ENCODE measurements around the gene CARD14. TPM values are rescaled to one million over a fixed set of nuclear protein-coding genes. Genes with fewer than 3 reads are reported as not detected.
A peak's percentile ranks its signal among the peaks of the same experiment; 100 is the strongest.

Gene CARD14
- total and polyA plus RNA-seq, 12 donors = 0.30 to 3.4 (median 1.1) TPM

DNA sequence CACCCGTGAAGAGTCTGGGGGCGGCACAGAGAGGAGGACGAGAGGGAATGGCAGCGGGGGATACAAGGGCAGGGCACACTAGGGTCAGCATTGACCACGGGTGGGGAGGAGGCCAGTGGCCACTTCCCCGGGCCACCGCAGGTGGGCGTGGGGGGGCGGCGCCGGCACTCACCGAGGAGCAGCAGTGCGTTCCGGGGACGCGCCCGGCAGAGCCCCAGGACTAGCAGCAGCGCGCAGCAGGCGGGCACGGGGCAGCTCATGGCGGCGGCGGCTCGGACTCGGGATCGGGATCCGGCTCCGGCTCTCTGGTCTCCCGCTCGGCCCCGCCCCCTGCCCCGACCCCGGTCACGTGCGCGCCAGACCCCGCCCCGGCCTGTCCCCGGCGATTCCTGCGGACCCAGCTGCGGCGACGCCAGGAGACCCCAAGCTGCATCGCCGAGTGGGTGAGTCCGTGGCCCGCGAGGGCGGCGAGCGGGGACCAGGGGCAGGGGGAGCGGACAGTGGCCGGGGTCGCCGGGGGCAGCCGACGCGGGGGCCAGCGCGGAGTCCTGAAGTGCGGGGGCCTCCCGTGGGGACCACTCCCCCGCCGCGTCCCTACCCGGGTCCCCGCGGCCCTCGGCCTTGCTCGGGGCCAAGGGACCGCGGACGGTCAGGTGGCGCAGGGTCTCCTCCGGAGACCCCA is 50.4 kb downstream of the CARD14 start, which contains the start of the genes SGSH and SLC26A11:
Gene SGSH, minus strand, starts transcription at position 280 of the 682 bp plus-strand sequence. Its CDS starts 20 bp downstream, at position 260.
Gene SLC26A11, plus strand, starts transcription at position 374 of the 682 bp plus-strand sequence. CDS start 1,134 bp downstream, outside the sequence.
- H3K4me1 ChIP-seq (replicated peaks in 1 of 2) = peaks cover 15 to 27% of the 10 kb centered on the region in 2 donors
- 0 to 1% (median 0%) methylated on average over 5 to 77 of the region's 77 CpGs for WGBS, 4 donors
- TF ChIP-seq, protein P1, sequence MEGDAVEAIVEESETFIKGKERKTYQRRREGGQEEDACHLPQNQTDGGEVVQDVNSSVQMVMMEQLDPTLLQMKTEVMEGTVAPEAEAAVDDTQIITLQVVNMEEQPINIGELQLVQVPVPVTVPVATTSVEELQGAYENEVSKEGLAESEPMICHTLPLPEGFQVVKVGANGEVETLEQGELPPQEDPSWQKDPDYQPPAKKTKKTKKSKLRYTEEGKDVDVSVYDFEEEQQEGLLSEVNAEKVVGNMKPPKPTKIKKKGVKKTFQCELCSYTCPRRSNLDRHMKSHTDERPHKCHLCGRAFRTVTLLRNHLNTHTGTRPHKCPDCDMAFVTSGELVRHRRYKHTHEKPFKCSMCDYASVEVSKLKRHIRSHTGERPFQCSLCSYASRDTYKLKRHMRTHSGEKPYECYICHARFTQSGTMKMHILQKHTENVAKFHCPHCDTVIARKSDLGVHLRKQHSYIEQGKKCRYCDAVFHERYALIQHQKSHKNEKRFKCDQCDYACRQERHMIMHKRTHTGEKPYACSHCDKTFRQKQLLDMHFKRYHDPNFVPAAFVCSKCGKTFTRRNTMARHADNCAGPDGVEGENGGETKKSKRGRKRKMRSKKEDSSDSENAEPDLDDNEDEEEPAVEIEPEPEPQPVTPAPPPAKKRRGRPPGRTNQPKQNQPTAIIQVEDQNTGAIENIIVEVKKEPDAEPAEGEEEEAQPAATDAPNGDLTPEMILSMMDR (IDR thresholded peaks at IDR 0.05) = peak in 1 of 6 experiments; percentile 16
- TF ChIP-seq POLR2A (IDR thresholded peaks at IDR 0.05) = peak in 1 of 2 donors; percentile 76
- H3K36me3 ChIP-seq (replicated peaks in 1 of 2) = peaks cover 0 to 25% of the 10 kb centered on the region in 2 donors
- H3K27ac ChIP-seq = peak within 1 kb of the TSS; percentile 32 to 95 (median 88)
- intact Hi-C loops (cut with DNase I) = loop anchor here in 1 of 2 donors (5.0 kb wide), 1 partner anchor 73 kb away; the partner anchor contains the start of gene EIF4A3
- H3K4me3 ChIP-seq = peak within 1 kb of the TSS; percentile 71 to 92 (median 82)
- no peaks in the 10 kb centered on the region for H3K27me3 ChIP-seq
- no peaks in the 10 kb centered on the region for H3K9me3 ChIP-seq (replicated peaks in 1 of 3)
- DNase-seq = peak; percentile 82 to 92 (median 89)

DNA sequence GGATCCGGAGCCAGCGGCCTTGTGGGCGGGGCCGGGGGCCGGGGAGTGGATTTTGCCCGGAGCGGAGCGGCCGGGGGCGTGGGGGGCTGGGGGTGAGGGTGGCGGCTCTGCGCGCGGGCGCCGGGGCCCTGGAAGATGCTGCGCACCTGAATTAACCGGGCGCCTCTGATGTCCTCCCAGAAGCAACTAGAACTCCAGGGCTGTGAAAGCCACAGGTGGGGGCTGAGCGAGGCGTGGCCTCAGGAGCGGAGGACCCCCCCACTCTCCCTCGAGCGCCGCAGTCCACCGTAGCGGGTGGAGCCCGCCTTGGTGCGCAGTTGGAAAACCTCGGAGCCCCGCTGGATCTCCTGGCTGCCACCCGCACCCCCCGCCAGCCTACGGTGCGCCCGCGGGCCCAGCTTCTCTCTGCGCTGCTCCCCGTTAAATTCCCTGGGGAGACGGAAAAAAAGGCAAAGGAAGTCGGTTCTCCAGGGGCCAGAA is 50.9 kb downstream of the CARD14 start:
- peak; percentile 14 to 23 for TF ChIP-seq POLR2A (IDR thresholded peaks at IDR 0.05)
- TF ChIP-seq, protein P1 (IDR thresholded peaks at IDR 0.05) = no peak
- Histone ChIP-seq H3K36me3 (replicated peaks in 1 of 2) (peaks cover 0 to 19% of the 10 kb centered on the region in 2 donors), H3K9me3 (replicated peaks in 1 of 3) (no peaks in the 10 kb centered on the region), H3K4me1 (replicated peaks in 1 of 2) (peaks cover 15 to 27% of the 10 kb centered on the region in 2 donors), H3K27me3 (no peaks in the 10 kb centered on the region), H3K4me3 (peak overlapping the region; percentile 71 to 92 (median 82)), H3K27ac (peak overlapping the region; percentile 13 to 95 (median 88))
- 3 to 20% (median 5%) methylated on average over 4 to 41 of the region's 41 CpGs for WGBS, 4 donors
- intact Hi-C loops (cut with DNase I) = loop anchor here in 1 of 2 donors (5.0 kb wide), 1 partner anchor 73 kb away; the partner anchor contains the start of gene EIF4A3
- peak; percentile 46 to 77 (median 57) for DNase-seq

DNA sequence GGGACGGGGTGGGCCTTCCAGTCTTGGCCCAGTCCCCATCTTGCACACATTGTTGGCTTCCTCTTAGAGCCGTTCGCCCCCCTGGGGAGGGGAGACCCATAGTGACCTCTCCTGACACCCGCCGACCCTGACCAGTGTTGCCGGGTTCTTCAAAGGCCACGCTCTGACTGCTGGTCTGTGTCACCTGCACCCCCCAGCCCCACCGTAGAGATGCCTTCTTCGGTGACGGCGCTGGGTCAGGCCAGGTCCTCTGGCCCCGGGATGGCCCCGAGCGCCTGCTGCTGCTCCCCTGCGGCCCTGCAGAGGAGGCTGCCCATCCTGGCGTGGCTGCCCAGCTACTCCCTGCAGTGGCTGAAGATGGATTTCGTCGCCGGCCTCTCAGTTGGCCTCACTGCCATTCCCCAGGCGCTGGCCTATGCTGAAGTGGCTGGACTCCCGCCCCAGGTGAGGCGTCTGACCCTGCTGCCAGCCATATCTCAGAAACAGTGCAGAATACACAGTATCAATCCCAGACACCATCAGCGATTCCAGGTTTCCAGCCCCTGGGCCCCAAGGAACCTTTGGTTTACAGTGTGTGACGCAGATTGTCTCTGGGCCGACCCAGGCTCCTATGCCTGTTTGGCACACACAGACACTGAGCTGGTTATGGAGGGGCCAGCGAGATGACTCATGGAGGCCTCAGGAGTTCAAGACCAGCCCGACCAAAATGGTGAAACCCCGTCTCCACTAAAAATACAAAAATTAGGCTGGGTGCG is 51.7 kb downstream of the CARD14 start:
- TF ChIP-seq, protein P1 (IDR thresholded peaks at IDR 0.05) = no peak
- no peak for TF ChIP-seq POLR2A (IDR thresholded peaks at IDR 0.05)
- Histone ChIP-seq H3K4me3 (peak overlapping the region; percentile 71 to 92 (median 82)), H3K4me1 (replicated peaks in 1 of 2) (peaks cover 15 to 27% of the 10 kb centered on the region in 2 donors), H3K27me3 (no peaks in the 10 kb centered on the region), H3K36me3 (replicated peaks in 1 of 2) (peaks cover 0 to 12% of the 10 kb centered on the region in 2 donors), H3K9me3 (replicated peaks in 1 of 3) (no peaks in the 10 kb centered on the region), H3K27ac (peak overlapping the region in 4 of 5 donors; percentile 13 to 95 (median 89))
- intact Hi-C loops (cut with DNase I) = loop anchor here in 1 of 2 donors (5.0 kb wide), 1 partner anchor 74 kb away; the partner anchor contains the start of gene EIF4A3
- 52 to 61% (median 56%) methylated on average over 10 to 29 of the region's 29 CpGs for WGBS, 4 donors
- peak; percentile 40 to 69 (median 51) for DNase-seq
